Transverse colon (tissue), 4 donors: Measurements from ENCODE around the gene KIAA1755. TPM values are rescaled to one million over a fixed set of nuclear protein-coding genes. Genes with fewer than 3 reads are reported as not detected.

Source experiments
- DNase-seq: peaks from one replicate; pipeline ENCODE4 v3.0.0-alpha.2; 2019
- H3K27ac ChIP-seq, 4 donors: fragments of 200-600 bp; sonication (generic); 2 replicates each; pipeline ENCODE4 v1.5.1; 2016 to 2018; ENCODE audit warnings: inconsistent platforms in 4 of 4
- H3K27me3 ChIP-seq: fragments of 200-600 bp; sonication (generic); 2 replicates; pipeline ENCODE4 v1.5.1; 2017; ENCODE audit warnings: inconsistent platforms
- H3K36me3 ChIP-seq, 4 donors: fragments of 200-600 bp; sonication (generic); 2 replicates each; pipeline ENCODE4 v1.5.1; 2017 to 2019; ENCODE audit warnings: inconsistent platforms in 4 of 4
- H3K4me1 ChIP-seq, 4 donors: fragments of 200-600 bp; sonication (generic); 2 replicates each; pipeline ENCODE4 v1.5.1; 2017 to 2020; ENCODE audit warnings: inconsistent platforms in 4 of 4
- H3K4me3 ChIP-seq, 4 donors: fragments of 200-600 bp; sonication (generic); 1 replicate in 1 of 4; 2 replicates in 3 of 4; pipeline versions ENCODE4 v1.5.1 to v1.6.1; 2017 to 2019; ENCODE audit warnings: inconsistent platforms in 4 of 4
- H3K9me3 ChIP-seq, 2 donors: fragments of 200-600 bp; sonication (generic); 2 replicates each; pipeline ENCODE4 v1.5.1; 2017 to 2019; ENCODE audit warnings: inconsistent platforms in 2 of 2
- CTCF ChIP-seq, 5 experiments: fragments of 200-600 bp in 3 of 5; fragments of 450-650 bp in 2 of 5; sonication (generic) in 3 of 5; IDR thresholded peaks; 1 replicate in 2 of 5; 2 replicates in 3 of 5; pipeline ENCODE4 v1.5.1; 2016 to 2017; ENCODE audit warnings: antibody characterized with exemption in 5 of 5, inconsistent platforms in 3 of 5, mild to moderate bottlenecking in 2 of 5, moderate library complexity in 1 of 5
- EP300 ChIP-seq: sonication (generic); formaldehyde crosslinking; IDR thresholded peaks from one replicate; pipeline ENCODE4 v1.6.1; 2017; ENCODE audit warnings: antibody characterized with exemption, low read depth
- POLR2A ChIP-seq: fragments of 450-650 bp; IDR thresholded peaks from one replicate; pipeline ENCODE4 v1.6.1; 2016; ENCODE audit warnings: antibody characterized with exemption, mild to moderate bottlenecking, moderate library complexity
- POLR2AphosphoS5 ChIP-seq, 3 donors: sonication (generic); formaldehyde crosslinking; IDR thresholded peaks; one replicate each; pipeline ENCODE4 v1.6.1; 2016; ENCODE audit warnings: antibody characterized with exemption in 3 of 3
- WGBS, 2 donors: methylation state at CpG; one replicate each; pipeline ENCODE4 v1.1.5; 2018; ENCODE audit warnings: low coverage in 1 of 2; 5-methylcytosine and 5-hydroxymethylcytosine counted together
- in situ Hi-C, 4 donors: fragments of 200-750 bp; cut with MboI; loops; one replicate each; pipeline versions ENCODE4 v1.15.0 to v1.15.1; 2017; ENCODE audit warnings: low sequenced_read_pairs in 3 of 4, low pct_ligation_motif_present in 1 of 4, low pct_unique_long_range_greater_than_20kb in 1 of 4
- intact Hi-C: fragments of 100-400 bp; cut with DNase I; formaldehyde crosslinking; loops from one replicate; pipeline ENCODE4 v1.15.1; 2023; ENCODE audit warnings: low total_unique reads
- total RNA-seq, 4 donors: library from RNA; depleted of rRNA; stranded (reverse); fragments of >200 nt; gene quantifications; one replicate each; pipeline ENCODE4 v1.1.0, GENCODE V29; 2016

The KIAA1755 gene
- total RNA-seq, 4 donors from 2014 or later: 1.6 to 20.2 (median 3.7) TPM

DNA sequence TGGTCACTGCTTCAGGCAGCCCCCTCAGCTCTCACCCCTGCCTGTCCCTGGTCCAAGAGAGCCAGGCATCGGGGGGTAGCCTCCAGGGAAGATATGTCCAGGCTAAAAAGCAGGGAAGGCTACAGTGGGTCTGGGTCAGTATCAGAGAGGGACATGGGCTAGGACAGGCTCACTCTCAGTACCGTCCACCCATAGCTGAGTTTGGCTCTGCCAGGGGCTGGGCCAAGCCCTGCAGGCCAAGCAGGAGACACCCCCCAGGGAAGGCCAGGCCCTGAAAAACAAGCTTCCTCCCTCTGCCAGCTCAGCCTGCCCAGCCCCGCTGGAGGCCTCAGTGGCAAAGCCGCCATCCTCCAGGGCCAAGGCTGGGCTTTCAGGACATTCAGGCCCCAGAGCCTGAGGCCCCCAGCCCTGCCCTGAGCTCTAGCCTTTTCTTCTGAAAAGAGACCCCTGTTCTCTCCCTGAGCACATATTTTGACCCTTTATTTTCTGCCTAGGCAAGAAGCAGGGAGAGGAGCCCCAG, 66.9 kb downstream of the KIAA1755 start:
- intact Hi-C loops (no loop called here), in situ Hi-C loops (no loop called here)
- Histone ChIP-seq H3K4me1 (no peaks in the 10 kb centered on the region), H3K27me3 (no peaks in the 10 kb centered on the region), H3K4me3 (no peak overlapping the region), H3K9me3 (no peaks in the 10 kb centered on the region), H3K36me3 (no peaks in the 10 kb centered on the region), H3K27ac (no peak overlapping the region)
- TF ChIP-seq EP300: no peak
- no peak for TF ChIP-seq CTCF (IDR thresholded peaks at IDR 0.05)
- TF ChIP-seq POLR2AphosphoS5 (IDR thresholded peaks at IDR 0.05): no peak
- no peak for TF ChIP-seq POLR2A
- no peak for DNase-seq
- WGBS, 2 donors: 95% methylated on average over 4 of the region's 4 CpGs; no CpG with 5 or more reads in 1 of the 2 donors

- no peak for DNase-seq
- WGBS, 2 donors: 75 to 77% methylated on average over 5 to 9 of the region's 9 CpGs
- H3K9me3 ChIP-seq: no peaks in the 10 kb centered on the region
- H3K36me3 ChIP-seq: no peaks in the 10 kb centered on the region
- H3K27me3 ChIP-seq: no peaks in the 10 kb centered on the region
- H3K4me1 ChIP-seq: no peaks in the 10 kb centered on the region
- intact Hi-C loops (no loop called here), in situ Hi-C loops (no loop called here)
- no peak overlapping the region for H3K27ac ChIP-seq
- TF ChIP-seq POLR2AphosphoS5 (IDR thresholded peaks at IDR 0.05): no peak
- TF ChIP-seq CTCF (IDR thresholded peaks at IDR 0.05): no peak
- TF ChIP-seq EP300: no peak
- H3K4me3 ChIP-seq: no peak overlapping the region
Measured at GRCh38 chr20:38192323-38192885, 68.1 kb downstream of the KIAA1755 start.

GRCh38 chr20:38191654-38192053, 68.9 kb downstream of the KIAA1755 start:
- no peak overlapping the region for H3K4me3 ChIP-seq
- whole genome bisulfite sequencing, 2 donors: 68 to 76% methylated on average over 5 of the region's 5 CpGs
- in situ Hi-C loops: no loop called here
- DNase-seq: no peak
- intact Hi-C loops: no loop called here
- H3K36me3 ChIP-seq: no peaks in the 10 kb centered on the region
- no peaks in the 10 kb centered on the region for H3K27me3 ChIP-seq
- TF ChIP-seq POLR2A (no peak), EP300 (no peak), POLR2AphosphoS5 (IDR thresholded peaks at IDR 0.05) (no peak), CTCF (IDR thresholded peaks at IDR 0.05) (no peak)
- no peaks in the 10 kb centered on the region for H3K9me3 ChIP-seq
- H3K27ac ChIP-seq: peak overlapping the region in 1 of 4 donors; percentile 28
- H3K4me1 ChIP-seq: no peaks in the 10 kb centered on the region

DNA sequence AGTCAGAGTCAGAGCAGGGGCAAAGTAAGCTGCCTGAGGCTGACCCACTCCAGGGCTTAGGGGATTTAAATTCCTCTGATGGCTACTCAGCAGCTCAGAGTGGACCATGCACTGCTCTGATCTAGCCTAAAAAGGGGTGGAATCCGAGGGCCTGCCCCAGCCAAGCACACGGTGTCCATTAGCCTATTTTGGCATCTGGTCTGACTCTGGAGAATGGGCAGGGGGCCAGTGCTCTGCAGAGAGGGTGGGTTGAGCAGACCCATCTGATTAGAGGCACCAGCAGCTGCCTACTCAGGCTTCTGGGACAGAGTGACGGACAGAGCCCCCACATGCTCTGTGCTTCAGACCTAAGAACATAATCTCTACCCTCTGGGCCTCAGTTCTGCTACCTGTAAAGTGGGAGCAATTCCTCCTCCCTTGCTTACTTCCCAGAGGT, 69.6 kb downstream of the KIAA1755 start:
- H3K4me3 ChIP-seq: no peak overlapping the region
- H3K27me3 ChIP-seq: no peaks in the 10 kb centered on the region
- in situ Hi-C loops (no loop called here), intact Hi-C loops (no loop called here)
- WGBS, 2 donors: 41% methylated on average over 3 of the region's 3 CpGs; no CpG with 5 or more reads in 1 of the 2 donors
- peak overlapping the region in 1 of 4 donors; percentile 28 for H3K27ac ChIP-seq
- no peaks in the 10 kb centered on the region for H3K36me3 ChIP-seq
- no peak for TF ChIP-seq POLR2A
- TF ChIP-seq POLR2AphosphoS5 (IDR thresholded peaks at IDR 0.05): no peak
- TF ChIP-seq EP300: no peak
- TF ChIP-seq CTCF (IDR thresholded peaks at IDR 0.05): no peak
- no peaks in the 10 kb centered on the region for H3K4me1 ChIP-seq
- no peak for DNase-seq
- H3K9me3 ChIP-seq: no peaks in the 10 kb centered on the region
